GM21529 (cell line): ENCODE data around the gene SLC26A9.
"Not testable (repeated sequence)": the region's sequence is repeated elsewhere in the genome, so short reads cannot be mapped to it uniquely, and the experiment has no call there.

Experiments used
- ATAC-seq: cut with Tn5 transposase; IDR thresholded peaks from one replicate; pipeline ENCODE4 v1.9.1; 2021; ENCODE audit not compliant: unreplicated experiment

The SLC26A9 gene

DNA sequence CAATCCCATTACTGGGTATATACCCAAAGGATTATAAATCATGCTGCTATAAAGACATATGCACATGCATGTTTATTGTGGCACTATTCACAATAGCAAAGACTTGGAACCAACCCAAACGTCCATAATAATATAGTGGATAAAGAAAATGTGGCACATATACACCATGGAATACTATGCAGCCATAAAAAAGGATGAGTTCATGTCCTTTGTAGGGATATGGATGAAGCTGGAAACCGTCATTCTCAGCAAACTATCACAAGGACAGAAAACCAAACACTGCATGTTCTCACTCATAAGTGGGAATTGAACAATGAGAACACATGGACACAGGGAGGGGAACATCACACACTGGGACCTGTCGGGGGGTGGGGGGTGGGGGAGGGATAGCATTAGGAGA, 38.2 kb downstream of the SLC26A9 start:
- not testable (repeated sequence) for ATAC-seq

DNA sequence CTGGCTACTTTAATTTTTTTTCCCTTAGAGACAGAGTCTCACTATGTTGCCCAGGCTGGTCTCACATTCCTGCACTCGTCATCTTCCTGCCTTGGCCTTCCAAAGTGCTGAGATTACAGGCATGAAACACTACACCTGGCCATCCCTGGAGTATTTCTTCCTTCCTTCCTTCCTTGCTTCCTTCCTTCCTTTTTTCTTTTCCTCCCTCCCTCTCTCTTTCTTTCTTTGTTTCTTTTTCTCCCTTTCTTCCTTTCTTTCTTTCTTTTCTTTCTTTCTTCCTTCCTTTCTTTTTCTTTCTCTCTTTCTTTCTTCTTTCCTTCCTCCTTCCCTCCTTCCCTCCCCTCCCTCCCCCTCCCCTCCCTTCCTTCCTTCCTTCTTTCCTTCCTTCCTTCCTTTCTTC, 46.9 kb downstream of the SLC26A9 start:
- ATAC-seq, result no peak

DNA sequence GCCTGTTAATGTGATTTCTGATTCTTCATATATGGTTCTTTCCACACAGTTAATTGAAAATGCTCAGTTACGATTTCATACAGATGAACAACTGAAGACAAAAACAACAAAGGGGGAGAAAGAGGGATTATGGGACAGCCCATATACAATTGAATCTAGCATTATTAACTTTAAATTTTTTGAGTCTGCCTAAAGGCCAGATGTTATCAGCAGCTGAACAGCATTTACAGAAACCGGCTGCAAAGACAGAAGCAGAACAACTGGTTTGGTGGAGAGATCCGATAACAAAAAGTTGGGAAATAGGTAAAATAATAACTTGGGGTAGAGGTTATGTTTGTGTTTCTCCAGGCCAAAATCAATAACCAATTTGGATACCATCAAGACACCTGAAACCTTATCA, 49.1 kb downstream of the SLC26A9 start:
- ATAC-seq, result not testable (repeated sequence)

DNA sequence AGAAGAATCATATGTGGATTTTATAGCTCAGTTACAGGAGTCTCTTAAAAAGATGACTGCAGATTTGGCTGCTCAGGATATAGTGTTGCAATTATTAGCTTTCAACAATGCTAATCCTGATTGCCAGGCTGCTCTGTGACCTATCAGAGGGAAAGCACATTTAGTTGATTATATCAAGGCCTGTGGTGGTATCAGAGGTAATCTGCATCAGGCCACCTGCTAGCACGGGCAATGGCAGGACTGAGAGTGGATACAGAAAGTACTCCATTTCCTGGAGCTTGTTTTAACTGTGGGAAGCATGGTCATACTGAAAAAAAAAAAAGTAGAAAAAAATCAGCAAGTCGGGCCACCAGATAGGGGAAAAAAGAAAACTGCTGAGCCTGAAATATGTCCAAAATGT, 51.1 kb downstream of the SLC26A9 start:
- ATAC-seq, result not testable (repeated sequence)

DNA sequence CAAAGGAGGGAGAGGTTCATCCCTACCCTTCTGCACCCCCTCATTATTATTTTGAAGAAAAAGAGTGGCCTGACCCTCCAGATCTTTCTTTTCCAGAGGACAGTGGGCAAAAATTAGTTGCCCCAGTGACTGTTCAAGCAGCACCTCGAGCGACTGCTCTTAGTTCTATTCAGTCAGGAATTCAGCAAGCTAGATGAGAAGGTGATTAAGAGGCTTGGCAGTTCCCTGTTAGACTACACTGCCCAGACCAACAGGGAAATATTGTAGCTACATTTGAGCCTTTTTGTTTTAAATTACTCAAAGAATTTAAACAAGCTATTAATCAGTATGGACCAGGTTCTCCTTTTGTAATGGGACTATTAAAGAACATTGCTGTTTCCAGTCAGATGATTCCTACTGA, 51.8 kb downstream of the SLC26A9 start:
- ATAC-seq, result not testable (repeated sequence)

DNA sequence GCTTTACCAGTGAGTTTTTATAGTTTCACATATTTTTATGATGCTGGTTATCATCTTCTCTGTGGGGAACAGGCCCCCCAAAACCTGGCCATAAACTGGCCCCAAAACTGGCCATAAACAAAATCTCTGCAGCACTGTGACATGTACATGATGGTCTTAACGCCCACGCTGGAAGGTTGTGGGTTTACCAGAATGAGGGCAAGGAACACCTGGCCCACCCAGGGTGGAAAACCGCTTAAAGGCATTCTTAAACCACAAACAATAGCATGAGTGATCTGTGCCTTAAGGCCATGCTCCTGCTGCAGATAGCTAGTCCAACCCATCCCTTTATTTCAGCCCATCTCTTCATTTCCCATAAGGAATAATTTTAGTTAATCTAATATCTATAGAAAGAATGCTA, 52.6 kb downstream of the SLC26A9 start:
- ATAC-seq, result not testable (repeated sequence)

DNA sequence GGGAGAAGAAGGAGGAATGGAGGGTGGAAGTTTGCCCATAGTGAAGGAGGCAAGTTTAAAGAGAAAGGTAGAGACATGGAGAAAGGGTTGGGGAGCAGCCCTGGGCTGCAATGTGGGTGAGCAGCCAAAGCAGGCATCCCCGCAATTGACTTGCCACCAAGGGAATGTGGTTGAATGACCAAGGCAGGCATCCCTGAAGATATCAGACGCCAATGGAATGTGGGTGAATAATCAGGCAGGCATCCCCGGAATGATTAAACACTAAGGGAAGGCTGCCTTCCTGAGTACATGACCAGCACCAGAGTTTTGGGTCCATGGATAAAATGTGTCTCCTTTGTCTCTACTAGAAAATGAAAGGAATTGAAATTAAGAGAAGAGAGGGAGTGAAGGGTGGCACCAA, 53.5 kb downstream of the SLC26A9 start:
- ATAC-seq, result not testable (repeated sequence)

DNA sequence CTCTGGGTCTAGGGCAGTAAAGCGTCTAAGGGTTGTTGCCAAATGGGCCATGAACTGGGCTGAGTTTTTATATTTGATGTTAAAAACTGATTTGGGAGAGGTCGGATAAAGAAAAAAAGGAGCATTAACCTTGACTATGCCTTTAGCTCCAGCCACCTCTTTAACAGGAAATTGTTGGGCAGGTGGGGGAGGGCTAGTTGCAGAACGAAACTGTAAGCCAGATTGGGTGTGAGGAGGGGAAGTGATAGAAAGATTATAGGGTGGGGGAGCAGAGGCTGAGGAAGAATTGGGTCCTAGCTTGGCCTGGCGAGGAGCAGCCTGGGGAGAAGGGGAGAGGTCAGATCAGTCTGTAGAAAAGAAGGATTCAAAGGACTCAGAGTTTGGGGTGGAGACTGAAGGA, 54.2 kb downstream of the SLC26A9 start:
- not testable (repeated sequence) for ATAC-seq

DNA sequence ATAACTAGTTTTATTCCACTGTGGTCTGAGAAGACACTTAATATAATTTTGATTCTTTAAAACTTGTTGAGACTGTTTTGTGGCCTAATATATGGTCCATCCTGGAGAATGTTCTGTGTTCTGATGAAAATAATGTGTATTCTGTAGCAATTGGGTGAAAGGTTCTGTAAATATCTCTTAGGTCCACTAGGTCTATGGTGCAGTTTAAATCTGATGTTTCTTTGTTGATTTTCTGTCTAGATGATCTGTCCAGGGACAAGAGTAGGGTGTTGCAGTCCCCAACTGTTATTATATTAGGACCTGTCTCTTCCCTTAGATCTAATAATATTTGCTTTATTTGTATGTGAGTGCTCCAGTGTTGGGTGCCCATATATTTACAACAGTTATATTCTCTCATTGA, 59.5 kb downstream of the SLC26A9 start:
- ATAC-seq, result no peak

DNA sequence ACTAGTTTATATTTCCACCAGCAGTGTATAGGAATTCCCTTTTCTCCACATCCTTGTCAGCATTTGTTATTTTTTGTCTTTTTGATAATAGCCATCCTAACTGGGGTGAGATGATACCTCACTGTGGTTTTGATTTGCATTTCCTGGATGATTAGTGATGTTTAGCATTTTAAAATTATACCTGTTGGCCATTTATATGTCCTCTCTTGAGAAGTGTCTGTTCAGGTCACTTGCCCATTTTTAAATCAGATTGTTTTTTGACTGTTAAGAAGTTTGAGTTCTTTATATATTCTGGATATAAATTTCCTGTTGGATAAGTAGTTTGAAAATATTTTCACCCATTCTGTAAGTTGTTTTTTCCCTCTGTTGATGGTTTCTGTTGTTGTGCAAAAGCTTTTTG, 62.3 kb downstream of the SLC26A9 start:
- no peak for ATAC-seq

DNA sequence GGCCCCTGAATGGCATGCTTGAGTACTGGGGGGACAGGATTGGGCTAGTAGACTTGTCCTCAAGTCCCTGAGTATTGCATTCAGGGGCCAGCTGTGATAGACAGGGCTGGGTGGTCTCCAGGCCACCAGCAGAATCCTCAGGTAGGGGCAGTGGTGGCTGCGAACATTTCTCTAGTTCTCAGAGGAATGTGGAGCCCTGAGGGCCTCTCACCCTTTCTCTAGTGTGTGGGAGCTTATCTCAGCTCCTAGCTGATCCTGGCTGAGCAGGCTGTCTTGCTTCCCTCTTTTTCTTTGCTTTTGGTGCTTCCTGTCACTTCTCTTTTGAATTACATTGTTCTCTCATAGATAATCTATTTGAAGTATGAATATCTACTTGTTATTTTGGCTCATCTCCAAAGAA, 63.3 kb downstream of the SLC26A9 start:
- ATAC-seq, result no peak

DNA sequence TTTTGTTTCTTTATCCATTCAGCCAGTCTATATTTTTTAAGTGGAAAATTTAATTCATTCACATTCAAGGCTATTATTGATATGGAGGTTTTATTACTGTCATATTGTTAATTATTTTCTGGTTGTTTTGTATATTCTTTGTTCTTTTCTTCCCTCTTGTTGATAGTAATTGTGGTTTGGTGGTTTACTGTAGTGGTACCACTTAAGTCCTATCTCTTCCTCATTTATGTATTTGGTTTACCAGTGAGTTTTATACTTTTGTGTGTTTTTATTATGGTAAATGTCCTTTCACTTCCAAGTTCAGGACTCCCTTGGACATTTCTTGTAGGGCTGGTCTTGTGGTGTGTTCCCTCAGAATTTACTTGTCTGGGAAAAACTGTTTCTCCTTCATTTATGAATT, 65.2 kb downstream of the SLC26A9 start:
- no peak for ATAC-seq

DNA sequence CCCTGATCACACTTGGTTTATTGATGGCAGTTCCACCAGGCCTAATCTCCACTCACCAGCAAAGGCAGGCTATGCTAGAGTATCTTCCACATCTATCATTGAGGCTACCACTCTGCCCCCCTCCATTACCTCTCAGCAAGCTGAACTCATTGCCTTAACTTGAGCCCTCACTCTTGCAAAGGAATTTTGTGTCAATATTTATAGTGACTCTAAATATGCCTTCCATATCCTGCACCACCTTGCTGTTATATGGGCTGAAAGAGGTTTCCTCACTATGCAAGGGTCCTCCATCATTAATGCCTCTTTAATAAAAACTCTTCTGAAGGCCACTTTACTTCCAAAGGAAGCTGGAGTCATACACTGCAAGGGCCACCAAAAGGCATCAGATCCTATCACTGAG, 70.1 kb downstream of the SLC26A9 start:
- ATAC-seq, result not testable (repeated sequence)

DNA sequence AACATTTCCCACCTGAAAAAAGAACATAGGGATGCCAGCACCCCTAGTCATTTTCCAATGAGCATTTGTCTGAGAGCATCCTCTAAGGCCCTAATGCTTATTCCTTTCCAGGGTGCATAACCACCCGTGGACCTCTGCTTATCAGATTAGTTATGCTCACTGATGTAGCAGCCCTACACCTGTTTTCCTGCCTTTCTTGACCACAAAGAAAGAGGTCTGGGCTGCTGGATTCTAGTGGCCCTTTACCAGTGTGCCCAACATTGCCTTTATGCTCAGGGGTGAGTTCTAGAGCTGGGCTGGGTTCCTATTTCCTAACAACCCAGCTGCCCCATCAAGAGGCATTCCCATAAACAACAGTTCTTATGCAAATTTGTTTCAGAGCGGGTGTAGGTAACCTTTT, 73.0 kb downstream of the SLC26A9 start:
- no peak for ATAC-seq
